HG03460 (cell line): ENCODE results near the gene CXCR4.
"Not testable (repeated sequence)": the region's sequence is repeated elsewhere in the genome, so short reads cannot be mapped to it uniquely, and the experiment has no call there.

Source experiments
- ATAC-seq: cut with Tn5 transposase; IDR thresholded peaks from one replicate; pipeline ENCODE4 v1.9.1; 2021; ENCODE audit not compliant: unreplicated experiment

The CXCR4 gene

DNA sequence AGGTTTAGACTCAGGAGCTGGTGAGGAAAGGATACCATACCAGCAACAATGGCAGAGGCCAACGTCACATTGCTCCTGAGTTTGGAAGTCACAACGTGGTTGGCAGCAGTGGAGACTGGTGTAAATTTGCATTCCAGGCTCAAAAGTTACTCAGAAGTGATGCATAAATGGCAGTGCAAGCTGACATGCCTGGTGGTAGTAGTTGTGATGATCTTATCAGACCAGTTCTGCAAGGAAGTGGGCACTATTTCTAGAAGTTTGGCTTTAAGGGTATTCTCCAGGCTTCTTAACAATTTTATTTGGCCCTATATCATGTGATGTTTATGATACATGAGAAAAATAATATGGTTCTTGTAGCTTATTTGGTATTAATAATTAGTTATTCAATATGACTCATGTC, 37.8 kb downstream of the CXCR4 start:
- no peak for ATAC-seq

- no peak for ATAC-seq
Measured at GRCh38 chr2:136077107-136077506, 40.8 kb downstream of the CXCR4 start.

DNA sequence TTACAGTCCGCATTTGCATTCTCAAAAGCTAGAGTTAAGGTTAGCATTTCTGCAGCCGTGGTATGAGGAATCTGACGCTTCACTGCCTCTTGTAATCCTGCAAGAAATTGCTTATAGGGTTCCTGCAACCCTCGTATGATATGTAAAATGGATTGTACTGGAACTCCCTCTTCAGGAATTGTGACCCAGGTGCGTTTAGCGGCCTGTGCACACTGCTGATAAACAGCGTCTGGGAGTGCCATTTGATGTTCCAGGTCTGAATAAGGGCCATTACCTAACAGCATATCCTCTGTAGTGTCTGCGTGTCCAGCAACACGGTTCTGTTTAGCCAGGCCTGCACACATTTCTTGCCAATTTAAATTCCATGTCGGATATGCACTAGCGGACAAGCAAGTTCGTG, 42.5 kb downstream of the CXCR4 start:
- no peak for ATAC-seq

GRCh38 chr2:136072621-136073020, 45.3 kb downstream of the CXCR4 start:
- ATAC-seq: no peak

- ATAC-seq: not testable (repeated sequence)
Measured at GRCh38 chr2:136071887-136072286, 46.1 kb downstream of the CXCR4 start.

DNA sequence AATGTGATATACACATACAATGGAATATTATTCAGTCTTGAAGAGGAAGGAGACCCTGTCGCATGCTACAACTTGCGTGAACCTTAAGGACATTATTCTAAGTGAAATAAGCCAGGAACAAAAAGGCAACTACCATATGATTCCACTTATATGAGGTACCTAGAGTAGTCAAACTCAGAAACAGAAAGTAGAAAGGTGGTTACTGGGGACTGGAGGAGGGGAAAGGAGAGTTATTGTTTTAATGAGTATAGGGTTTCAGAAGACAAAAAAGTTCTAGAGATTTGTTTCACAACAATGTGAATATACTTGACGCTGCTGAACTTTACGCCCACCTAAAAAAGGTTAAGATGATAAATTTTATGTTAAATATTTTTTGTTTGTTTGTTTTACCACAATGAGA, 47.0 kb downstream of the CXCR4 start:
- ATAC-seq: no peak

DNA sequence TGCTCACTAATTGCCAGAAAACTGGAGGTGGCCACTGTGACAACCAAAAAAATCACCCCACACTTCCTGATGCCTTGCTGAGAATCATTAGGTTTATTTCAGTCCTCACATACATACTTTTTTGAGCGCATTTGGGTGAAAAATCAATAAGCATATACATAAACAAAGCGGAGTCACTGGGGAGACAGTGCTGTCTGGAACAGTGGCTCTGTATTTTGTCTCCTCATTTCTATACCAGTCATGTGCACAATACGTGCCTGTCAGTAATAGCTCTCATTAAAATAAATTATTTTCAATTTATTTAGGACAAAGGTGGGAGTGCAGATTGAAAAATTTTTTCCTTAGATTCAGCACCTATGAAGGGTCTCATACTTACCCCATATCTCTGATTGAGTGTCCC, 48.2 kb downstream of the CXCR4 start:
- no peak for ATAC-seq

DNA sequence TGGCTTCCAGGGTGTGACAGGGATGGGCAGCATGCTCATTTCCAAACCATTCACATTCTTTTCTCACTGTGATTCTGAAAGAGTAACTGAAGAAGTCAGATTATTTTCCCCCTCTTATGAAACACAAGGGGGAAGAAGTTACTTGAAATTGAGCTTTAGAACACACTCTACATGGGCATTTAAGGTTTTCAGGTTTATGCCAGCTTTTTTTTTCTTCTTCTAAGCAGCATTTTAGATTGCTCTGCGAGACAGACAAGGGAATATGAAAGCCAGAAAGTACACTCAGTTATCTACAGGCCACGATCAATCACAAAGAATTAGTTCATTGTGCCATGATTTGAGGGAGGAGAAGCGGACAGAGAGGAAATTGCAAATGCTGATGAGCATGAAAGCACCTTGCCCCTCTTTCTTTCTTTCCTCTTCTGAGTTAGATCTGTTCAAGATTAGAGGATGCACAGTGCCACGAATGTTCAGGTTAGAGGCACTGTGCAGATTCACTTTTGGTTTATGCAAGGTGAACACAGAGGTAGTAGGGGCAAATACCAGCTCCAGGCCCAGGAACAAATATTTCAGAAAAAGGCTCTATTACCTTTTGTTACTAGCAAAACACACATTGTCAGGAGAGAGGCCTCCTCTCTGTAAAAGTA, 49.2 kb downstream of the CXCR4 start:
- ATAC-seq: no peak

DNA sequence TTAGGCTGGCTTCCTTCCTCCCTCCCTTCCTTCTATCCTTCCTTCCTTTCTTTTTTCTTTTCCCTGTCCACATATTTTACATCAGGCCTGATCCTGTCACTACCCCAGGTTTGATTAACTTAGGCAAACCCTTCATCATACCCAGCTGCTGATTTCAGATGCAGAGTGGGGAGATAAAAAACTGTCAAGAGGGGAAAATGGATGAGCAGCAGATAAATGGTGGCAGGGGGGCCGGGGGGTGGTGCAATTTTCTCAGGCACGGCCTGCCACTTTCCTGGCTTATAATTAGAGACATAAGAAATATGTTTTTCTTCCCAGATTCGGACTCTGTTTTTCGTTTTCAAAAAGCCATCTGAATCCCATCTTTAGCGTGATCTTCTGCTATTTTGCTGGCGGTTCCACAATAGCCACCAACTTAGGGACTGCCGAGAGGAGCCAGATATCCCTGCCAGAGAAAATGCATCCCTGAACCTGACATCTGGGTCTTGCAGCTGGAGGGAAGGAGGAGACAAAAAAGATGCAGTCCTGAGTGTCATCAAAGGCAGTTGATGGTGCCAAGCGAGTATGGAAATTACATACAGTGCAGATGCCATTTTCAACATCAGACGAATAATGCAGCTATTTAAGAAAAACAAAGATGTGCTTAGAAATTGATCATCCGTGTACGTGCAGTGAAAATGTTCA, 49.9 kb downstream of the CXCR4 start:
- no peak for ATAC-seq

DNA sequence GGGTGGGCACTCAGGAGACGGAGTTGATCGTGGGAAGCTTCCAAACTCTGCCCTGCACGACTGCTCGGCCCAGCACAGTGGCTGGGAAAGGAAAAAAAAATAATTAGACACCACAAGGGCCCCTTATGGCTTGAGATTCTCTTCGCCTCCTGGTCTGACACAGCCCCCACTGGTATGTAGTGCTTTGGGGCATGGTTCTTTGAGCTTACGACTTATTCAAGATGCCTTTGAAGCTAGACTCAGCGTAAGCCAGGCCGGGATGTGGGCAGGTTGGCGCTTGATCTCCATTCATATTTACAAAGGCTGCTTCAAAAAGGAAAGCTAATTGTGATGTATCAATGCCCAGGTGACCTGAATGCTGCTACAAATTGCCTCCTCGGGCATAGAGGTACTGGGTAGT, 50.5 kb downstream of the CXCR4 start:
- ATAC-seq: no peak

DNA sequence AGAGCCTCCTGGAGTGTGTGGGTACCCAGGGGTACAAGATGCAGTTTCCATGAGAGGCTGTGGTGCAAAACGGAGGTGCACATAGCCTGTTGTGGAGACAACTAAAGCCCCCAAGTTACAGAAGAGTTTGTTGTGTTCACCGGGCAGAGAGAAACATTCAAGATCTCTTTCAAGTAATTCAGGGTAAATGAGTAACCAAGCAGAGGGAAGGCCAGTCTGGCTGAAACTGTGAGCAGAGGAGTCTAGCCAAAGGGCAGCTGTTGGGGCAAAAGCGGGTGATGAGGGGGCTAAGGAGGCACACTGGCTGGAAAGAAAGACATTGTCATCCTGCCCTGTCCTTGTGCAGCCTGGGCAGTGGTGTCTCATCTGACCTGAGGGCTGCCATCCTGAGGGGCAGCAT, 52.0 kb downstream of the CXCR4 start:
- ATAC-seq: peak; percentile 90

- peak; percentile 45 for ATAC-seq
Measured at GRCh38 chr2:136065384-136065783, 52.6 kb downstream of the CXCR4 start.
